ENCODE data around the gene FXYD6. TPM values are rescaled to one million over a fixed set of nuclear protein-coding genes. Genes with fewer than 3 reads are reported as not detected.

The FXYD6 gene
- total and polyA plus RNA-seq, 2 donors (not counting 1 experiment from before 2014, with no cell fraction given): not detected

GRCh38 chr11:117843666-117844484 lies 32.6 kb downstream of the FXYD6 start:
- WGBS (ENCODE audit: insufficient coverage): 33% methylated on average over 7 of the region's 9 CpGs
- Histone ChIP-seq H3K36me3 (replicated peaks in 1 of 2; ENCODE audit: control extremely low read depth in 1 of 2, control insufficient read depth in 1 of 2, extremely low read depth in 1 of 2, insufficient read depth in 2 of 2, low read length in 1 of 2) (no peaks in the 10 kb centered on the region), H4K20me1 (ENCODE audit: control insufficient read depth, insufficient read depth, low read length, poor library complexity, severe bottlenecking) (no peaks in the 10 kb centered on the region), H3K79me2 (ENCODE audit: control insufficient read depth, insufficient read depth, low read length) (no peaks in the 10 kb centered on the region), H3K27me3 (replicated peaks in 1 of 4; ENCODE audit: control extremely low read depth in 1 of 4, control insufficient read depth in 3 of 4, insufficient read depth in 4 of 4, low read length in 3 of 4) (no peaks in the 10 kb centered on the region), H2AFZ (ENCODE audit: insufficient read depth, low read depth, low read length, poor library complexity, severe bottlenecking) (peak overlapping the region; percentile 2), H3K27ac (ENCODE audit: low read length in 2 of 2) (no peak overlapping the region), H3K9ac (ENCODE audit: low read length) (no peak overlapping the region), H3K4me2 (replicated peaks; ENCODE audit: low read depth, low read length, poor library complexity, severe bottlenecking) (no peak overlapping the region), H3K4me1 (ENCODE audit: control insufficient read depth in 2 of 2, insufficient read depth in 2 of 2, low read length in 2 of 2) (peaks cover 0 to 3% of the 10 kb centered on the region in 2 donors), H3K9me3 (ENCODE audit: control extremely low read depth in 1 of 3, control insufficient read depth in 2 of 3, insufficient read depth in 1 of 3, low read length in 2 of 3) (no peaks in the 10 kb centered on the region), H3K4me3 (ENCODE audit: control extremely low read depth in 1 of 5, extremely low read depth in 1 of 5, insufficient read depth in 1 of 5, low read depth in 2 of 5, low read length in 4 of 5) (no peak overlapping the region)
- no peak overlapping the region for H3K27ac Mint-ChIP-seq
- no peaks in the 10 kb centered on the region for H3K4me1 Mint-ChIP-seq
- intact Hi-C loops (cut with micrococcal nuclease): loop anchor here (1.0 kb wide), 4 partner anchors 37 to 327 kb away; no protein-coding TSS in a partner anchor
- H3K9me3 Mint-ChIP-seq (ENCODE audit: insufficient read depth): no peaks in the 10 kb centered on the region
- CTCF ChIA-PET: interaction anchor here (0.7 to 7.7 kb wide), 33 partner anchors 9 to 418 kb away, joined by 3 to 227 read pairs (median 5); partner anchors contain the start of gene IL10RA
- no peak overlapping the region for H3K4me3 Mint-ChIP-seq
- DNase-seq (peak; percentile 84), ATAC-seq (ENCODE audit: low read depth) (peak; percentile 93)
- TF ChIP-seq CTCF (IDR thresholded peaks at IDR 0.05): peak; percentile 99
- no peak for TF ChIP-seq EZH2 (IDR thresholded peaks at IDR 0.05; ENCODE audit: borderline replicate concordance, insufficient read depth, low read depth, low read length, poor library complexity, severe bottlenecking)
- POLR2A ChIA-PET: interaction anchor here (1.3 kb wide), 1 partner anchor 208 kb away, joined by 3 read pairs; no protein-coding TSS in a partner anchor
- H3K27me3 Mint-ChIP-seq: peaks cover 5% of the 10 kb centered on the region

Data from B cell (primary cell).